Activated B cell treated with CpG ODN at 0.5 μM for 24 hours (primary cell): ENCODE results near the gene ARHGAP12. TPM values are rescaled to one million over a fixed set of nuclear protein-coding genes. Genes with fewer than 3 reads are reported as not detected.

Experiments
- ATAC-seq: fragments of 200-7000 bp; cut with Tn5 transposase; one replicate; pipeline ENCODE4 v1.10.0; 2021; ENCODE audit warnings: low read depth, mild to moderate bottlenecking, moderate library complexity
- CTCF ChIA-PET: fragments of 350-600 bp; sonication (Branson Sonifier 250); formaldehyde crosslinking; loops from one replicate; lab custom pipeline; 2021; ENCODE audit warnings: antibody characterized with exemption; lab: Charles Lee
- POLR2A ChIA-PET: fragments of 350-600 bp; sonication (Branson Sonifier 250); formaldehyde crosslinking; loops from one replicate; lab custom pipeline; 2021; ENCODE audit warnings: antibody characterized with exemption; lab: Charles Lee
- DNase-seq: peaks from one replicate; pipeline ENCODE4 v3.0.0; 2022
- H3K27ac Mint-ChIP-seq: one replicate; pipeline ENCODE4 v1.8.0; 2020; ENCODE audit warnings: mixed read lengths
- H3K27me3 Mint-ChIP-seq: one replicate; pipeline ENCODE4 v1.8.0; 2021; ENCODE audit warnings: mixed read lengths
- H3K36me3 Mint-ChIP-seq: one replicate; pipeline ENCODE4 v1.8.0; 2021; ENCODE audit warnings: low read depth, mixed read lengths
- H3K4me1 Mint-ChIP-seq: one replicate; pipeline ENCODE4 v1.8.0; 2021; ENCODE audit warnings: mixed read lengths
- H3K4me3 Mint-ChIP-seq: one replicate; pipeline ENCODE4 v1.8.0; 2020; ENCODE audit warnings: mild to moderate bottlenecking, mixed read lengths
- H3K9me3 Mint-ChIP-seq: one replicate; pipeline ENCODE4 v1.8.0; 2020; ENCODE audit warnings: mixed read lengths
- CTCF ChIP-seq: fragments of 200-600 bp; IDR thresholded peaks from one replicate; pipeline ENCODE4 v1.8.0; 2022; ENCODE audit warnings: antibody characterized with exemption, mild to moderate bottlenecking
- intact Hi-C: fragments of 100-400 bp; cut with micrococcal nuclease; formaldehyde crosslinking; loops from one replicate; pipeline ENCODE4 v1.15.1; 2024
- total RNA-seq: library from RNA; stranded (reverse); gene quantifications from 2 replicates; pipeline ENCODE4 v1.2.3, GENCODE V29; 2022

The ARHGAP12 gene
- total RNA-seq, 1 donor from 2014 or later = 23.2 TPM

GRCh38 chr10:31782701-31783100 lies 145.9 kb downstream of the ARHGAP12 start:
- no peak for TF ChIP-seq CTCF
- no peaks in the 10 kb centered on the region for H3K36me3 Mint-ChIP-seq
- intact Hi-C loops = no loop called here
- ChIA-PET POLR2A (no interaction called here), CTCF (no interaction called here)
- ATAC-seq (no peak), DNase-seq (no peak)
- H3K27me3 Mint-ChIP-seq = peaks cover 5% of the 10 kb centered on the region
- H3K27ac Mint-ChIP-seq = no peak overlapping the region
- H3K4me1 Mint-ChIP-seq = no peaks in the 10 kb centered on the region
- no peak overlapping the region for H3K4me3 Mint-ChIP-seq
- H3K9me3 Mint-ChIP-seq = no peaks in the 10 kb centered on the region

GRCh38 chr10:31780717-31781116 lies 147.9 kb downstream of the ARHGAP12 start:
- H3K27ac Mint-ChIP-seq = no peak overlapping the region
- DNase-seq (no peak), ATAC-seq (no peak)
- peaks cover 5% of the 10 kb centered on the region for H3K27me3 Mint-ChIP-seq
- no peak for TF ChIP-seq CTCF
- H3K4me1 Mint-ChIP-seq = no peaks in the 10 kb centered on the region
- no peak overlapping the region for H3K4me3 Mint-ChIP-seq
- no peaks in the 10 kb centered on the region for H3K9me3 Mint-ChIP-seq
- ChIA-PET CTCF (interaction anchor here (1.8 kb wide), 1 partner anchor 11 kb away, joined by 6 read pairs; no protein-coding TSS in a partner anchor), POLR2A (no interaction called here)
- intact Hi-C loops = no loop called here
- H3K36me3 Mint-ChIP-seq = no peaks in the 10 kb centered on the region

GRCh38 chr10:31778627-31779026 lies 150.0 kb downstream of the ARHGAP12 start:
- no peak for TF ChIP-seq CTCF
- ATAC-seq (no peak), DNase-seq (no peak)
- POLR2A ChIA-PET = no interaction called here
- Mint-ChIP-seq H3K36me3 (no peaks in the 10 kb centered on the region), H3K27me3 (peaks cover 5% of the 10 kb centered on the region), H3K4me3 (no peak overlapping the region), H3K4me1 (no peaks in the 10 kb centered on the region), H3K9me3 (no peaks in the 10 kb centered on the region), H3K27ac (no peak overlapping the region)
- intact Hi-C loops = no loop called here
- CTCF ChIA-PET = no interaction called here

DNA sequence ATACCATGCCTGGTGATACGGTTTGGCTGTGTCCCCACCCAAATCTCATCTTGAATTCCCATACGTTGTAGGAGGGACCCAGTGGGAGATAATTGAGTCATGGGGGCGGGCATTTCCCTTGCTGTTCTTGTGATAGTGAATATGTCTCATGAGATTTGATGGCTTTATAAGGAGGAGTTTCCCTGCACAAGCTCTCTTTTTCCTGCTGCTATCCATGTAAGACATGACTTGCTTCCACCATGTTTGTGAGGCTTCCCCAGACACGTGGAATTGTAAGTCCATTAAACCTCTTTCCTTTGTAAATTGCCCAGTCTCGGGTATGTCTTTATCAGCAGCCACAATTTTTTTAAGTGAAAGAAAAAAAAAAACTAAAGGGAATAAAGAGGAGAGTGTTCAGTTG lies 152.5 kb downstream of the ARHGAP12 start:
- ATAC-seq = no peak
- Mint-ChIP-seq H3K27me3 (no peaks in the 10 kb centered on the region), H3K4me1 (no peaks in the 10 kb centered on the region), H3K4me3 (no peak overlapping the region), H3K9me3 (no peaks in the 10 kb centered on the region), H3K36me3 (no peaks in the 10 kb centered on the region), H3K27ac (no peak overlapping the region)
- no peak for DNase-seq
- POLR2A ChIA-PET = no interaction called here
- intact Hi-C loops = no loop called here
- CTCF ChIA-PET = interaction anchor here (1.0 kb wide), 1 partner anchor 1088 kb away, joined by 4 read pairs; no protein-coding TSS in a partner anchor
- no peak for TF ChIP-seq CTCF

GRCh38 chr10:31774928-31775650 lies 153.5 kb downstream of the ARHGAP12 start:
- ATAC-seq (no peak), DNase-seq (no peak)
- Mint-ChIP-seq H3K27me3 (no peaks in the 10 kb centered on the region), H3K27ac (no peak overlapping the region), H3K4me3 (no peak overlapping the region), H3K36me3 (no peaks in the 10 kb centered on the region), H3K9me3 (no peaks in the 10 kb centered on the region), H3K4me1 (no peaks in the 10 kb centered on the region)
- TF ChIP-seq CTCF = no peak
- ChIA-PET CTCF (interaction anchor here (1.3 kb wide), 1 partner anchor 9 kb away, joined by 4 read pairs; no protein-coding TSS in a partner anchor), POLR2A (no interaction called here)
- intact Hi-C loops = no loop called here
